GM23338 (cell line): ENCODE data around the gene FRMD4A. TPM values are rescaled to one million over a fixed set of nuclear protein-coding genes. Genes with fewer than 3 reads are reported as not detected.

Source experiments
- ATAC-seq: fragments of 200-7000 bp; cut with Tn5 transposase; 3 replicates; pipeline ENCODE4 v1.9.1; 2020
- DNase-seq: peaks from one replicate; pipeline ENCODE4 v3.0.0-alpha.2; 2015; ENCODE audit warnings: low spot score
- H2AFZ ChIP-seq: fragments of 200-600 bp; sonication (generic); 2 replicates; pipeline ENCODE4 v1.8.0; 2016; ENCODE audit warnings: antibody characterized with exemption, mild to moderate bottlenecking, moderate library complexity
- H3F3A ChIP-seq: fragments of 200-600 bp; sonication (generic); replicated peaks from 2 replicates; pipeline ENCODE4 v1.8.0; 2017; ENCODE audit warnings: antibody characterized with exemption, mixed run types, low read depth
- H3K27ac ChIP-seq: fragments of 200-600 bp; sonication (generic); 2 replicates; pipeline ENCODE4 v1.6.1; 2016; ENCODE audit warnings: low read depth
- H3K27me3 ChIP-seq: fragments of 200-600 bp; sonication (generic); 2 replicates; pipeline ENCODE4 v1.8.0; 2016; ENCODE audit warnings: mild to moderate bottlenecking, mixed run types, moderate library complexity; ENCODE audit not compliant: insufficient read depth
- H3K36me3 ChIP-seq: fragments of 200-600 bp; sonication (generic); 2 replicates; pipeline ENCODE4 v1.8.0; 2016; ENCODE audit warnings: mild to moderate bottlenecking; ENCODE audit not compliant: insufficient read depth
- H3K4me1 ChIP-seq: fragments of 200-600 bp; sonication (generic); 2 replicates; pipeline ENCODE4 v1.8.0; 2016; ENCODE audit warnings: mild to moderate bottlenecking, moderate library complexity; ENCODE audit not compliant: insufficient read depth
- H3K4me2 ChIP-seq: fragments of 200-600 bp; sonication (generic); 2 replicates; pipeline ENCODE4 v1.7.1; 2017; ENCODE audit warnings: mixed run types
- H3K4me3 ChIP-seq: fragments of 200-600 bp; sonication (generic); 2 replicates; pipeline ENCODE4 v1.6.1; 2016; ENCODE audit warnings: mixed run types
- H3K79me2 ChIP-seq: fragments of 200-600 bp; sonication (generic); replicated peaks from 2 replicates; pipeline ENCODE4 v1.8.0; 2017; ENCODE audit warnings: mild to moderate bottlenecking; ENCODE audit not compliant: insufficient read depth
- H3K9me2 ChIP-seq: fragments of 200-600 bp; sonication (generic); 2 replicates; pipeline ENCODE4 v1.8.0; 2017; ENCODE audit not compliant: insufficient read depth
- H4K20me1 ChIP-seq: fragments of 200-600 bp; sonication (generic); replicated peaks from 2 replicates; pipeline ENCODE4 v1.8.0; 2017; ENCODE audit warnings: mild to moderate bottlenecking; ENCODE audit not compliant: insufficient read depth
- H3K27ac Mint-ChIP-seq: 2 replicates; pipeline ENCODE4 v1.8.0; 2020; ENCODE audit warnings: inconsistent platforms, mild to moderate bottlenecking, moderate library complexity, mixed read lengths
- H3K27me3 Mint-ChIP-seq: 3 replicates; pipeline ENCODE4 v1.8.0; 2022; ENCODE audit warnings: low read depth, mild to moderate bottlenecking, moderate library complexity, mixed read lengths, inconsistent platforms; ENCODE audit not compliant: insufficient read depth, poor library complexity
- H3K36me3 Mint-ChIP-seq: 3 replicates; pipeline ENCODE4 v1.8.0; 2021; ENCODE audit warnings: low read depth, mild to moderate bottlenecking, inconsistent platforms, moderate library complexity, mixed read lengths
- H3K4me1 Mint-ChIP-seq: 3 replicates; pipeline ENCODE4 v1.8.0; 2020; ENCODE audit warnings: mild to moderate bottlenecking, inconsistent platforms, mixed read lengths
- H3K4me3 Mint-ChIP-seq: 3 replicates; pipeline ENCODE4 v1.8.0; 2021; ENCODE audit warnings: moderate library complexity, mild to moderate bottlenecking, inconsistent platforms, mixed read lengths
- H3K9me3 Mint-ChIP-seq: 3 replicates; pipeline ENCODE4 v1.8.0; 2020; ENCODE audit warnings: moderate library complexity, mild to moderate bottlenecking, inconsistent platforms, mixed read lengths
- CTCF ChIP-seq, 2 experiments: fragments of 200-600 bp in 1 of 2; sonication (generic) in 1 of 2; conservative IDR thresholded peaks; 2 replicates each; pipeline versions ENCODE4 v1.5.1 to v1.6.1; 2016 to 2017; ENCODE audit warnings: antibody characterized with exemption in 2 of 2, low read depth in 2 of 2, mild to moderate bottlenecking in 2 of 2, moderate library complexity in 1 of 2
- ETS1 ChIP-seq: IDR thresholded peaks from 2 replicates; pipeline ENCODE4 v1.6.1; 2016; ENCODE audit warnings: antibody characterized with exemption
- EZH2 ChIP-seq: fragments of 200-600 bp; sonication (generic); IDR thresholded peaks from one replicate; pipeline ENCODE4 v1.8.0; 2017; ENCODE audit warnings: antibody characterized with exemption, mild to moderate bottlenecking, low read depth; ENCODE audit not compliant: unreplicated experiment
- JUNB ChIP-seq: IDR thresholded peaks from one replicate; pipeline ENCODE4 v1.6.1; 2016; ENCODE audit warnings: antibody characterized with exemption; ENCODE audit not compliant: unreplicated experiment
- NANOG ChIP-seq: IDR thresholded peaks from 2 replicates; pipeline ENCODE4 v1.6.1; 2016; ENCODE audit warnings: antibody characterized with exemption, borderline replicate concordance
- POLR2AphosphoS5 ChIP-seq: IDR thresholded peaks from 2 replicates; pipeline ENCODE4 v1.6.1; 2016; ENCODE audit warnings: antibody characterized with exemption, low read depth
- ZNF331 ChIP-seq: fragments of 250-450 bp; sonication (Bioruptor Pico); IDR thresholded peaks from 2 replicates; pipeline ENCODE4 v1.5.0; 2020; ENCODE audit warnings: low read depth, mild to moderate bottlenecking, moderate library complexity
- ZNF462 ChIP-seq: fragments of 250-450 bp; sonication (Bioruptor Pico); IDR thresholded peaks from 2 replicates; pipeline ENCODE4 v1.5.0; 2020; ENCODE audit warnings: mild to moderate bottlenecking, moderate library complexity
- polyA plus RNA-seq: library from polyadenylated mRNA; unstranded; fragments of >200 nt; fragmentation: Nextera tagmentation; extraction: Ambion mirVana; gene quantifications from 2 replicates; pipeline ENCODE4 v1.2.1, GENCODE V29; 2016
- total RNA-seq: library from RNA; depleted of rRNA; stranded (reverse); fragments of >200 nt; shearing (Covaris generic); gene quantifications from 2 replicates; pipeline ENCODE4 v1.2.3, GENCODE V29; 2014

Gene FRMD4A
- total and polyA plus RNA-seq, 2 experiments from 2014 or later, result 14.0 to 20.1 TPM

- peaks cover 5% of the 10 kb centered on the region; the same call in 1 of the 3 replicates for H3K36me3 Mint-ChIP-seq
- Histone ChIP-seq H3K27ac (no peak overlapping the region), H3K36me3 (no peaks in the 10 kb centered on the region), H3K4me1 (0 out of 2 replicates have a peak, but pooled peaks cover 3% of the 10 kb centered on the region), H3K27me3 (no peaks in the 10 kb centered on the region), H4K20me1 (no peaks in the 10 kb centered on the region), H2AFZ (no peak overlapping the region), H3K79me2 (peaks cover 26% of the 10 kb centered on the region), H3K4me2 (no peak overlapping the region), H3K4me3 (no peak overlapping the region), H3K9me2 (no peaks in the 10 kb centered on the region), H3F3A (no peaks in the 10 kb centered on the region)
- no peak for ATAC-seq
- H3K4me3 Mint-ChIP-seq, result no peak overlapping the region
- peak overlapping the region; percentile 41; the same call in 1 of the 2 replicates for H3K27ac Mint-ChIP-seq
- H3K27me3 Mint-ChIP-seq, result peaks cover 2% of the 10 kb centered on the region
- H3K4me1 Mint-ChIP-seq, result peaks cover 42% of the 10 kb centered on the region
- no peak for DNase-seq
- H3K9me3 Mint-ChIP-seq, result no peaks in the 10 kb centered on the region; the same call in 1 of the 3 replicates
- no peak for TF ChIP-seq ZNF331 (CRISPR knock-in tag)
- no peak for TF ChIP-seq NANOG
- TF ChIP-seq ETS1, result no peak
- no peak for TF ChIP-seq CTCF (conservative IDR thresholded peaks at IDR 0.05; ENCODE audit: low read depth in 2 of 2)
- no peak for TF ChIP-seq ZNF462
- no peak for TF ChIP-seq EZH2
- TF ChIP-seq POLR2AphosphoS5, result no peak
- TF ChIP-seq JUNB, result no peak
Measured at GRCh38 chr10:13871011-13871410, 459.7 kb downstream of the FRMD4A start.
